Ecto neural progenitor cell (in vitro differentiated cells): Measurements from ENCODE around the gene SLC36A4.
"Not testable (repeated sequence)": the region's sequence is repeated elsewhere in the genome, so short reads cannot be mapped to it uniquely, and the experiment has no call there.

Experiments
- DNase-seq: peaks from one replicate; pipeline ENCODE4 v3.0.0-alpha.2; 2018; ENCODE audit warnings: low spot score

Gene SLC36A4

DNA sequence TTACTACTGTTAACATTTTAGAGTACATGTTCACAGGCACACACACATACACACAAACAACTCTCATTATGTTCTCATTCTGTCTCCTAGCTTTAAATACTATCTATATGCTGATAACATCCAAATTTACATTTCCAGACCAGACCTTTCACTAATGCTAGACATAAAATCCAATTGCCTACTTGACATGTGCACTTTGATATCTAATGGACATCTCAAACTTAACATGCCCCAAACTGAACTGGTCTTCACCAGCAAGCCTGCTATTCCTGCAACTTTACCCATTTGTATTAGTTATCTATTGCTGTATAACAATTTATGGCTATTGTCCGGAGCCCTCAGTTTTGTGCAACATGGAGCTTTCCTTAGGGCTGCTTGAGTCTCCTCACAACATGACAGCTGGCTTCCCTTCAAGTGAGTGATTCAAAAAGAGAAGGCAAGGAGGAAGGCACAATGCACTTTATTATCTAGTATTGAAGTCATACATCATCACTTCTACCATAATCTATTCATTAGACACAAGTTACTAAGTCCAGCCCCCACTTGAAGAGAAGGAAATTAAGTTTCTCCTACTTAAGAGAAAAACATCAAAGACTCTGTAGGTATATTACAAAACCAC, 3.0 kb downstream of the SLC36A4 start:
- DNase-seq = no peak

DNA sequence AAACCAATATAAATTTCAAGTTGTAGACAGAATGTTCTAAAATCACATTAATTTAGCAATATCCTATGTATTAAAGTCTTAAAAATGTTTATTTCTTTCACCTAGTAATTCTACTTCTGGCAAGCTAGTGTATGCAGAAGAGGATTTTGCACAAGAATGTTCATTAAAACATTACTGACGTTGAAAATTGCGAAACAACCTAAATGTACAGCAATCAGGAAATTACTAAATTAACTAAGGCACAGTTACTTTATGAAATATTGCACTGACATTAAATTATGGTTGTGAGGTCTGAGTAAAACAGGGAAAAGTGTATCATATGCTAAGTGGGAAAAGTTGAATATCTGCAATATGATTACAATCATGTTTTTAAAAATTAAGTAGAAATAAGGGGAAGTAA, 4.1 kb downstream of the SLC36A4 start:
- no peak for DNase-seq

DNA sequence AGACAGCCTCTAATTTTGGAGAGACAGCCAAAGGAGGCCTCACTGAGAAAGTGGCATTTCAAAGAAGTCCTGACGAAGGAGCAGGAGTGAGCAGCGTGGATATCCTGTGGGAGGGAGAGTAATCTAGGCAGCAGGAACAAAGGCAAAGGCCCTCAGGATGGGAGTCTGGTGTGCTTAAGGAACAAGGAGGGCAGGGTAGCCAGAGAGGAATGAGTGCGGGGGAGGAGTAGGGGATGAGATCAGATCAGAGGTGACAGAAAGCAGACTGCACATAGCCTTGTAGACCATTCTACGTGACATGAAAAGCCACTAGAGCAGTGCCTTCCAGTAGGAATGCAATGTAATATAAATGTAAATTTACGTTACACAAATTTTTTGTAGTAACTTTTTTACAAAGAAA, 5.6 kb downstream of the SLC36A4 start:
- DNase-seq = peak; percentile 60

DNA sequence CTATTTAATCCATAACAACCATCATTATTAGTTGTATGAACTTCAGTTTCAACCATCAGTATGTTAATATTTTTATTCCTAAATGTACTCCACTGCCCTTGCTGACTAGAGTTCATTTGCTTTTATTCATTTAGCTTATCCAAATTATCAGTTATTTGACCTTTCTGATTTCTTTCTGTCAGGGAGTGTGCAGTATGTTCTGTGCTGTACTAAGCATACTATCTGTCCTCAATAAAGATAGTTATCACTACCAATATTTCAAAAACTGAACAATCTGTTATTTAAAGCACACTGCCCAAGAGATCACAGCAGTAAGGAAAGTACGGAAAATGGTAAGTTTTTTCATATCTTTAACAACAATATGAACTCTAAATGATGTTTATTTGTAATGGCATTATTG, 8.3 kb downstream of the SLC36A4 start:
- DNase-seq = no peak

DNA sequence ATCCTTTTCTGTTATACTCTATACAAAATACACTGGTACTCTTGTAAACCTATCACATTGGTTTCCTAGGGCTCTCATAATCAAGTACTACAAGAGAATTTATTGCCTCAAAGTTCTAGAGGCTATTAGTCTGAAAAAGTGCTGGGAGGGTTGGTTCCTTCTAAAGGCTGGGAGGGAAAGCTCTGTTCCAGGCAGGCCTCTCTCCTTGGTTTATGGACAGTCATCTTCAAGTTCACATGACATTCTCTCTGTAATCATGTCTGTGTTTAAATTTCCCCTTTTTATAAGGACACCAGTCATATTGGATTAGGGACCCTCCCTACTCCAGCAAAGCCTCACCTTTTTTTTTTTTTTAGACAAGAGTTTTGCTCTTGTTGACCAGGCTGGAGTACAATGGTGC, 9.1 kb downstream of the SLC36A4 start:
- DNase-seq = no peak

DNA sequence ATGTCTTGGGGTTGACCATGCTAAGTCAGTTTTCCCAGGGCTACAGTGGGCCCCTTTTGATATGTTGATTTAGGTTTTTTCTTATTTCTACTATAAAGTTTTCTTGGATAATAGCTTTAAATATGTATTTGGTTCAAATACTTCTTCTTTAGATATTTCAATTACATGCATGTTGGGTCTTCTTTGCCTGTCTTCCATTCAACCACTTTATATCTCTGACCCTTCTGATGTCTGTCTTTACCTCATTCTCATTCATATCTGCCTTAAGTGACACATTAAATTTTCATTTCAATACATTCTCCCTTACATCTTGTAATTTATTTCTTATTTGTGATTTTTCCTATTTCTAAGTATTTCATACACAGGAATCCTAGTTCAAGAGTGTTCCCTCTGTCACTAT, 10.5 kb downstream of the SLC36A4 start:
- no peak for DNase-seq

GRCh38 chr11:93177891-93178290, 19.9 kb downstream of the SLC36A4 start:
- DNase-seq = not testable (repeated sequence)

DNA sequence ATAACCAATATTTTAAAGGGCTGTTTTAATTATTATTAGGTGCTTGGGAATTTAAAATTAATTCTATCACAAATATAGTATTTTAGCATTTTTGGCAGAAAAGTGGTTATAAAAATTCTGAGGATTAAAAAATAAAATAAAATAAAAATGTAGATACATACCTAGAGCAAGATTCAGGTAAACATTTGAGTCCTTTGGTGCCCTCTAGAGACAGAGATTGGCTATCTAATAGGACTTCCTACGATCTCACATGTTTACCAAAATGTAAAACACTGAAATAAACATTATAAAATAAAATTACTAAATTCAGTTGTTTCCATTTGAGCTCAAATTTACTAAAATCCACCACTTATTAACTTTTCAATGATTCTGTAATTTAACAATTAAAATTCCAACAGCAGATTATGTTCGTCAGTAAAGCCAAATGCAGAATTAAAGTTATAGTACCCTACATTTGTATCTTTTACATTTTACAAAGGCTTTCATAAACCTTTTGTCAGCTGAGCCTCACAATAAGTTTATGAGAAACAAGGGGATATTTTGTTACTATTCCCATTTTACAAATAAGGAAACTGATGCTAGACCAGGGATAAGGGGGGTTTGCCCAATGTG, 27.7 kb downstream of the SLC36A4 start:
- DNase-seq = no peak

DNA sequence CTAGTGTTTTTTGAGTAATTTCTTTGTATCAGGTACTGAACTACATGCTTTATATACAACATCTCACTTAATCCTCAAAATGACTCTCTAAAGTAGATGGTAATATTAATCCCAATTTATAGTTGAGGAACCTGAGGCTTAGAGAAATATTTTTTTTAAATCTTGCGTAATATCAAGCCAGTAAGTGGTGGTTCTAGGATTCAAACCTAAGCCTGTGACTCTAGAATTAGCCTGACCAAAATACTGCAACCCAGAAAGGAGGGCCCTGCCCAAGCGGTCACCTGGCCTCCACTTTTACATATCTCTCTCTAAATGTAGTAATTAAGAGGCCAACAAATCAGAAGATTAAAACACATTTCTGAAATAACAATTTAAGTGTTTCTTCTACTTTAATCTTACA, 28.6 kb downstream of the SLC36A4 start:
- no peak for DNase-seq

GRCh38 chr11:93166862-93167261, 30.9 kb downstream of the SLC36A4 start:
- DNase-seq = no peak

GRCh38 chr11:93166194-93166593, 31.6 kb downstream of the SLC36A4 start:
- no peak for DNase-seq

GRCh38 chr11:93160808-93161207, 37.0 kb downstream of the SLC36A4 start:
- DNase-seq = no peak

DNA sequence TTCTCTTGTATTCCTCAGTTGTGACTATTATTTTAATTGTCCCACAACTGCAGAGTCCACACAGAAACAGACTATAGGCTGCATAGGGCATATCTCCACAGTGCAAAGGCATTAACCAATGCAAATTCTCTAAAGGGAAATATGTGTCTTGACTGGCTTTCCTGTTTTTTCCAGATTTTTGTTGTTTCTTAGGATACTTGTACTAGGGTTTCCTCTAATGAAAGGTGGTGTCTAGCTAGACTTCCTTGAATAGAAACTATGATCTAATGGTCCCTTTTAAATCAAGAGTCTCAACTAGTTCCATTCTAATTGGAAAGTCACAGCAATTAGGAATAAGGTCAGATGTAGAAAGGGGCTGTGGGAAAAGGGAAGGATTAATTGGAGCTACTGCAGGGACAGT, 37.6 kb downstream of the SLC36A4 start:
- DNase-seq = no peak

- DNase-seq = no peak
Observed at GRCh38 chr11:93159721-93160120, 38.1 kb downstream of the SLC36A4 start.

DNA sequence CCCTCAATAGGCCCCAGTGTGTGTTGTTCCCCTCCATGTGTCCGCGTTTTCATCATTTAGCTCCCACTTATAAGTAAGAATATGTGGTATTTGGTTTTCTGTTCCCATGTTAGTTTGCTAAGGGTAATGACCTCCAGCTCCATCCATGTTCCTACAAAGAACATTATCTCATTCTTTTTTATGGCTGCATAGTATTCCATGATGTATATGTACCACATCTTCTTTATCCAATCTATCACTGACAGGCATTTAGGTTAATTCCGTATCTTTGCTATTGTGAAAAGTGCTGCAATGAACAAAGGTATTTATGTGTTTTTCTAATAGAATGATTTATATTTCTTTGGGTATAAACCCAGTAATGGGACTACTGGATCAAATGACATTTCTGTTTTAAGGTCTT, 42.1 kb downstream of the SLC36A4 start:
- DNase-seq = no peak

- DNase-seq = no peak
Observed at GRCh38 chr11:93145390-93145915, 52.3 kb downstream of the SLC36A4 start.

DNA sequence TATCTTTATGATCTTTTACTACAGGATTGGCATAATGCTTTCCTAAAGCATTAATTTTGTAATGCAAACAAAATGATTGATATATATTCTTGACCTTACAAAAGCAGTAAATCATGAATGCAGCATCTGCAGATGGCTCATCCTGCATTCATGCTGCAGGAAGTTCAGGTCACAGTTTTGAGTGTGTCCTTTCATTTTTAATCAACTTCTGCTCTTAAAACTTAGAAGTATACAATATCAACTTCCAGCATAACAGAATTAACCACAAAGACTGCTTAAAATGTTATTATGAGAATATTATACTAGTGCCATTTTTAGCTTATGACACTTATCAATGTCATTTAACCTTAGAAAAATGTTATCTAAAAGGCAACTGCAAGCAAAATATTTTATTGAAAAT, 54.0 kb downstream of the SLC36A4 start:
- DNase-seq = no peak

GRCh38 chr11:93143186-93143585, 54.6 kb downstream of the SLC36A4 start:
- no peak for DNase-seq

- DNase-seq = no peak
Observed at GRCh38 chr11:93133488-93134109, 64.2 kb downstream of the SLC36A4 start.

DNA sequence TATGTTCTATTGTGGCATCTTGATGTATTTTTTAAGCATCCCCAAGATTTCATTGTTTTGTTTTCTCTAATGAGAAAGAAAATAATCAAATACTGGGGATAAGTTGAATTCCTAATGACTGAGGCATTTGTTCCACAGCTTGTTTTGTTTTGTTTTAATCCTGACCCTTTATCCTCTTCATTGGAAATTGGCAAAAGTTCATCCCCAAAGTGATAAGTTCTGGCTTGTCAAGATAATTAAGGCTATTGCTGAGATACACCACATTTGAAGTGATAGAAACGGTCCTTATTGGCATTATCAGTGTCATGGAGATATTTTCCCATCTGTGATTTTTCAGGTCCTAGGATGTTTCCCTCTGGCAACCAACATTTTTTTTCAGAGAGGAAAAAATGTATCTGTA, 65.0 kb downstream of the SLC36A4 start:
- DNase-seq = no peak

DNA sequence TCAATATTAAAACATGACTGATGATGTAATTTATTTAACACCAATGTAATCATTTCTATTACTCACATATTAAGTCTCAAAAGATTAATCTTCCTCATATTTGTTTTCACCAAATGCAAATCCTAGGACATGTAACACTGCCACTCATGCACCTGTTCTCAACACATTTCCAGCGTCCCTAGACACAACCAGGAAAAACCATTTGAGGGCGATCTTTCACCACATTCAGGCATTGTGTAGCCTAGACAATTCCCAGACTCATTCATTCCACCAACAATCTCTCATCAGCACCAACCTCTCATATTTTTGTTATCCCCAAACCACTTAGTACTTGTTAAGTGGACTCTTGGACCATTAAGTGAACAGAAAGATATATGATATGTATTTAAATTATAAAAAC, 66.1 kb downstream of the SLC36A4 start:
- no peak for DNase-seq

GRCh38 chr11:93128574-93128973, 69.2 kb downstream of the SLC36A4 start:
- no peak for DNase-seq

DNA sequence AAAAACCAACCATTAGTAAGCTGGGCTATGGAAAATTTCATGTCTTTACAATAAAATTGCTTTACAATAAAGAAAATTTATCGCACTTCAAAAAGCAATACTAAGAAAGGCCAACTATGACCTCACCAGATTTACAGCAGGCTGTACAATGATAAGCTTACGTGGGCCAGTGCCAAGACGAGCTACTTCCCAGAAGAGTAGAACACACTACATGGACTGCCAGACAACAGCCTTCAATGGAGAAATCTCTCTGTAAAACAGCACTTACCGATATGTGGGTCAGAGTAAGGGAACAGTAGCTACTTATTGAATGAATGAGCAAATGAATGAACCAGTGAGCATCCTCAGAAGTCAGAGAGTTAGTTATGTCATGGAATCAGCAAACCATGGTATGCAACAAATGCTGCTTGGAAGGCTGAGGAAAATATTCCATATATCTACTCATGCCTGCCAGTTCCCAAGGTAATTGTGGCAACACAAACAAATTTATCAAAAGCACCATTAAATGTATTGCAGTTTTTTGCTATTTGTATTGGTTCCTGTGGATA, 74.4 kb downstream of the SLC36A4 start:
- no peak for DNase-seq
